Gastrocnemius medialis (tissue), 4 donors: ENCODE results near the gene ETS2. TPM values are rescaled to one million over a fixed set of nuclear protein-coding genes. Genes with fewer than 3 reads are reported as not detected.

Source experiments
- ATAC-seq, 2 donors: fragments of 150-250 bp; one replicate each; pipeline ENCODE4 v1.9.1; 2016
- DNase-seq, 2 donors: peaks; one replicate each; pipeline ENCODE4 v3.0.0-alpha.2; 2019
- H3K27ac ChIP-seq, 4 donors: fragments of 200-600 bp; sonication (generic); 1 replicate in 1 of 4; 2 replicates in 3 of 4; pipeline ENCODE4 v1.5.1; 2016 to 2018; ENCODE audit warnings: mild to moderate bottlenecking in 2 of 4, moderate library complexity in 1 of 4
- H3K27me3 ChIP-seq, 3 donors: fragments of 200-600 bp; sonication (generic) in 2 of 3; 1 replicate in 1 of 3; 2 replicates in 2 of 3; pipeline versions ENCODE4 v1.5.1 to v1.6.0; 2016 to 2019; ENCODE audit warnings: mild to moderate bottlenecking in 1 of 3, moderate library complexity in 1 of 3
- H3K36me3 ChIP-seq, 2 donors: fragments of 200-600 bp; sonication (generic) in 1 of 2; one replicate each; pipeline ENCODE4 v1.5.1; 2017 to 2018
- H3K4me1 ChIP-seq, 2 donors: fragments of 200-600 bp; sonication (generic) in 1 of 2; one replicate each; pipeline ENCODE4 v1.5.1; 2016 to 2017; ENCODE audit warnings: mild to moderate bottlenecking in 2 of 2
- H3K4me3 ChIP-seq, 4 donors: fragments of 200-600 bp; sonication (generic) in 3 of 4; 1 replicate in 1 of 4; 2 replicates in 3 of 4; pipeline ENCODE4 v1.5.1; 2016 to 2019; ENCODE audit warnings: mild to moderate bottlenecking in 2 of 4
- H3K9me3 ChIP-seq, 3 donors: fragments of 200-600 bp; sonication (generic) in 2 of 3; 1 replicate in 1 of 3; 2 replicates in 2 of 3; pipeline ENCODE4 v1.5.1; 2016 to 2019
- POLR2A ChIP-seq, 2 donors: fragments of 450-650 bp; IDR thresholded peaks; one replicate each; pipeline ENCODE4 v1.6.1; 2017; ENCODE audit warnings: antibody characterized with exemption in 2 of 2, mild to moderate bottlenecking in 2 of 2, moderate library complexity in 2 of 2
- in situ Hi-C, 4 donors: fragments of 200-750 bp; cut with MboI; loops; one replicate each; pipeline versions ENCODE4 v1.15.0 to v1.8.0; 2017; ENCODE audit warnings: low sequenced_read_pairs in 4 of 4
- intact Hi-C: fragments of 100-400 bp; cut with DNase I; formaldehyde crosslinking; loops from one replicate; pipeline ENCODE4 v1.15.1; 2023; ENCODE audit warnings: low total_unique reads
- total RNA-seq, 4 donors: library from RNA; depleted of rRNA; stranded (reverse); fragments of >200 nt; gene quantifications; one replicate each; pipeline versions ENCODE4 v1.1.0 to v1.2.3, GENCODE V29; 2016
- TF ChIP-seq, protein P1 (sequence below), 5 experiments: fragments of 450-650 bp in 3 of 5; fragments of 200-600 bp in 2 of 5; sonication (generic) in 2 of 5; IDR thresholded peaks in 4 of 5; conservative IDR thresholded peaks in 1 of 5; 1 replicate in 4 of 5; 2 replicates in 1 of 5; pipeline ENCODE4 v1.5.1; 2016 to 2019; ENCODE audit warnings: antibody characterized with exemption in 5 of 5, mild to moderate bottlenecking in 3 of 5, moderate library complexity in 3 of 5

The ETS2 gene
- total RNA-seq, 4 donors from 2014 or later = 51.5 to 136 (median 59.3) TPM

DNA sequence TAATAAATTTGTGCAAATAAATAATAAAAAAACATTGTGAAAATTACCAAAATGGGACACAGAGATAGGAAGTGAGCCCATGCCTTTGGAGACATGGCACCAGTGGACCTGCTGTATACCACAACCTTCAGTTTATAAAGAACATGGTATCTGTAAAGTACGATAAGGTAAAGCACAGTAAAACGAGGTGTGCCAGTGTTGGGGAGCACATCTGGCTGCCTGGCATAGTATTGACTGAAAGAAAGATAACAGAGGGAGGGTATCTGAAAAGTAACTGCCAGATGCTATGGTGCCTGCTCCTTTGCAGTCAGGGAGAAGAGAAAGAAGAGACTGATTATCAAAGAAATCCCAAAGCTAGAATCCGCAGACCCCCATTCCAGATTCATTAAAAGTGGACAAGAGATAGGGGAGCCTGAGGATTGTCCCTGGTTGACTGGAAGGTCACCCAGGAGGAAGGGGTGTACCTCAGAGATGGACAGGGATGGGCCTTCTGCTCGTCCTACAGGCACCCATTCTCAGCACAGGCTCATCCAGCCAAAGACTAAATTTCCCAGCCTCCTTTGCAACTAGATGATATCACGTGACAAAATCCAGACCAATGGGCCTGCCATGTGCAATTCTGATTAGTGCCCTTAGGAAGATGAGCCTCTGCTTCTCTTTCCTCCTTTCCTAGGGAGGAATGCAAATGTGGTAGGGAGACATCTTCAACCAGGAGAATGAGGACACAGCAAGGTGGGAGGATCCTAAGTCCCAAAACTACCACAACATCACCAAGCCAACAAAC lies 12.9 kb upstream of the ETS2 start:
- intact Hi-C loops (no loop called here), in situ Hi-C loops (no loop called here)
- Histone ChIP-seq H3K27me3 (no peaks in the 10 kb centered on the region), H3K4me1 (no peaks in the 10 kb centered on the region), H3K9me3 (no peaks in the 10 kb centered on the region), H3K4me3 (no peak overlapping the region), H3K36me3 (no peaks in the 10 kb centered on the region), H3K27ac (no peak overlapping the region)
- ATAC-seq (no peak), DNase-seq (no peak)
- TF ChIP-seq, protein P1, sequence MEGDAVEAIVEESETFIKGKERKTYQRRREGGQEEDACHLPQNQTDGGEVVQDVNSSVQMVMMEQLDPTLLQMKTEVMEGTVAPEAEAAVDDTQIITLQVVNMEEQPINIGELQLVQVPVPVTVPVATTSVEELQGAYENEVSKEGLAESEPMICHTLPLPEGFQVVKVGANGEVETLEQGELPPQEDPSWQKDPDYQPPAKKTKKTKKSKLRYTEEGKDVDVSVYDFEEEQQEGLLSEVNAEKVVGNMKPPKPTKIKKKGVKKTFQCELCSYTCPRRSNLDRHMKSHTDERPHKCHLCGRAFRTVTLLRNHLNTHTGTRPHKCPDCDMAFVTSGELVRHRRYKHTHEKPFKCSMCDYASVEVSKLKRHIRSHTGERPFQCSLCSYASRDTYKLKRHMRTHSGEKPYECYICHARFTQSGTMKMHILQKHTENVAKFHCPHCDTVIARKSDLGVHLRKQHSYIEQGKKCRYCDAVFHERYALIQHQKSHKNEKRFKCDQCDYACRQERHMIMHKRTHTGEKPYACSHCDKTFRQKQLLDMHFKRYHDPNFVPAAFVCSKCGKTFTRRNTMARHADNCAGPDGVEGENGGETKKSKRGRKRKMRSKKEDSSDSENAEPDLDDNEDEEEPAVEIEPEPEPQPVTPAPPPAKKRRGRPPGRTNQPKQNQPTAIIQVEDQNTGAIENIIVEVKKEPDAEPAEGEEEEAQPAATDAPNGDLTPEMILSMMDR (IDR thresholded peaks at IDR 0.05 in 4 of 5, conservative IDR thresholded peaks at IDR 0.05 in 1 of 5) = no peak
- TF ChIP-seq POLR2A (IDR thresholded peaks at IDR 0.05) = no peak

DNA sequence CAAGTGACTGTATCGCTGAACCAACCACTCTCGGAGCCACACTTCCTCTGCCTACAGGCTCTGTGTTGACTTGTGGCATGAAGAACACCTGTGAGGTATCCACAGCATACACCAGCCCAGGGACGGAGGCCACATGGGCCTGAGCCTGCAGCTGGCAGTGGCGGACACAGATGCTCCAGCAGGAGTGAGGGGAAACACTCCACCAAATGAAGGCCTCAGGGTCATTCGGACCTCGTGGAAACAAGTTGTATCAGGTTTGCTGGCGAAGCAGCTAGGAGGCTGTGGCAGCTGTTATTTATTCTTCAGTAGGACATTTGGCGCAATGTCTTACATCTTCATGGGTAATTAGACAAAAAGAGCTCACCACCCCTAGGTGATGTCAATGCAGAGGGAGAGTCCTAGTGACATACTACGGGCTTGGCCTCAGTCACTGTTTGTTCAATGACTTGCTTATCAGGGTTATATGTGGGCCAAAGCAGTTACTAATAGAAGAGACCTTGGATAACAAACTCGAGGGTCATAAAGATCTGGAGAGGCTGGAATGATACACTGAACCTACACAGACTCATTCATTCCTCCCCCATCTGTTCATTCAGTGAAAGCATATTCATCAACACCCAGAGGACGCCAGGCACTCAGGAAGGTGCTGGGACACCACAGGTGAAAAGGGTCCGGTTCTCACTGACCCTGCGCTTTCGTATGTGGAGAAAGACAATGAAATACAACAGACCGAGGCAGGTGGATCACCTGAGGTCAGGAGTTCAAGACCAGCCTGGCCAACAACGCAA lies 11.6 kb upstream of the ETS2 start:
- Histone ChIP-seq H3K27me3 (no peaks in the 10 kb centered on the region), H3K36me3 (no peaks in the 10 kb centered on the region), H3K4me1 (no peaks in the 10 kb centered on the region), H3K4me3 (no peak overlapping the region), H3K9me3 (no peaks in the 10 kb centered on the region), H3K27ac (no peak overlapping the region)
- in situ Hi-C loops (no loop called here), intact Hi-C loops (no loop called here)
- TF ChIP-seq, protein P1 (IDR thresholded peaks at IDR 0.05 in 4 of 5, conservative IDR thresholded peaks at IDR 0.05 in 1 of 5) = no peak
- TF ChIP-seq POLR2A (IDR thresholded peaks at IDR 0.05) = no peak
- ATAC-seq (no peak), DNase-seq (no peak)

DNA sequence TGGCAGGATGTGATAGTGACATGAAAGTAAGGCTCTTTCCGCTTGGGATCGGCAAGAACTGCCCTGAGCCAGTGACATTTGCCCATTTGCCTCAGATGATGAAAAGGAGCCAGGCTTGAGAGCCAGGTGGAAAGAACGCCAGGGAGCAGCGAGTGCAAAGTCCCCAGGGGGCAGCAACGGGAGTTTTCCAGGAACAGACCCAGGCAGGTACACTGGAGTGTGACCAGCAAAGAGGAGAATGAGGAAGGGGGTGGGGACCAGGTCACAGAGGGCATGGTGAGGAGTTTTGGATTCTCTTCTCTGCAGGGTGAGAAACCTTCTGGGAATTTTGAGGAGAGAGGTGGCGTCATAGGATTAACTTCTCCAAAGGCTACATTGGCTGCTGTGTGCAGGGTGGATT lies 10.8 kb upstream of the ETS2 start:
- DNase-seq (no peak), ATAC-seq (no peak)

DNA sequence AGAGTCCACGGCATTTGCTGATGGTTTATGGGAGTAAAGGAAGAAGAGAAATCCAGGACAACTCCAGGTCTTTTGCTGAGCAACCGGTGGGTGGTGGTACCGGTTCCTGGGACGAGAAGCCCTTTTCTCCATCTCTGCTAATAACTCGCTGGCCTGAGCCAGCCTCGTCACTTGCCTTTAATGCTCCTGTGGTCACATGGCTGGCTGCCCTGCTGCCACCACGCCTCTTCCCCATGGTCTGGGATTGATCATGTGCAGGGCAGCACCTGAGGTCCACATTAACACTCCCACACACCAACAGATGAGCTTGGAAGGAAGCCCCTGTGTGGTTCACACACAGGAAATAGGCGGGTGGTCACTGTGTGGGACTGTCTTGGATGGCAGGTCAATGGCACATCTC lies 10.3 kb upstream of the ETS2 start:
- Histone ChIP-seq H3K4me1 (no peaks in the 10 kb centered on the region), H3K4me3 (no peak overlapping the region), H3K36me3 (no peaks in the 10 kb centered on the region), H3K9me3 (no peaks in the 10 kb centered on the region), H3K27ac (no peak overlapping the region), H3K27me3 (no peaks in the 10 kb centered on the region)
- no peak for ATAC-seq
- in situ Hi-C loops (no loop called here), intact Hi-C loops (no loop called here)
- DNase-seq = no peak
- TF ChIP-seq, protein P1 (IDR thresholded peaks at IDR 0.05 in 4 of 5, conservative IDR thresholded peaks at IDR 0.05 in 1 of 5) = no peak
- TF ChIP-seq POLR2A (IDR thresholded peaks at IDR 0.05) = no peak

More for the DNA sequence above, 10.8 kb upstream of the ETS2 start:
- intact Hi-C loops = no loop called here
- H3K27me3 ChIP-seq = no peaks in the 10 kb centered on the region
- TF ChIP-seq POLR2A (IDR thresholded peaks at IDR 0.05) = no peak
- TF ChIP-seq, protein P1 (IDR thresholded peaks at IDR 0.05 in 4 of 5, conservative IDR thresholded peaks at IDR 0.05 in 1 of 5) = no peak
- H3K36me3 ChIP-seq = no peaks in the 10 kb centered on the region
- H3K4me1 ChIP-seq = no peaks in the 10 kb centered on the region
- no peak overlapping the region for H3K4me3 ChIP-seq
- H3K9me3 ChIP-seq = no peaks in the 10 kb centered on the region
- no peak overlapping the region for H3K27ac ChIP-seq
- in situ Hi-C loops = no loop called here
